Stimulated activated naive CD8-positive, alpha-beta T cell treated with anti-CD3 and anti-CD28 coated beads, Interleukin-15, amount 100 ng/mL, for 72 hours (primary cell): Measurements from ENCODE around the gene ICA1L.

Experiments
- ATAC-seq: fragments of 150-1000 bp; cut with Tn5 transposase; 2 replicates; pipeline ENCODE4 v1.10.0; 2021; ENCODE audit warnings: mild to moderate bottlenecking, moderate library complexity
- DNase-seq, 2 donors: peaks; one replicate each; pipeline ENCODE4 v3.0.0; 2021 to 2022
- H3K27ac Mint-ChIP-seq, 2 donors: one replicate each; pipeline ENCODE4 v1.8.0; 2022; ENCODE audit warnings: mild to moderate bottlenecking in 2 of 2, mixed read lengths in 2 of 2, moderate library complexity in 2 of 2
- H3K27me3 Mint-ChIP-seq: one replicate; pipeline ENCODE4 v1.8.0; 2022; ENCODE audit warnings: mixed read lengths
- H3K4me1 Mint-ChIP-seq: one replicate; pipeline ENCODE4 v1.8.0; 2022; ENCODE audit warnings: mild to moderate bottlenecking, mixed read lengths
- H3K4me3 Mint-ChIP-seq, 2 donors: one replicate each; pipeline ENCODE4 v1.8.0; 2022; ENCODE audit warnings: mild to moderate bottlenecking in 2 of 2, mixed read lengths in 2 of 2, moderate library complexity in 1 of 2
- H3K9me3 Mint-ChIP-seq, 2 donors: one replicate each; pipeline ENCODE4 v1.8.0; 2022; ENCODE audit warnings: mixed read lengths in 2 of 2

Gene ICA1L

DNA sequence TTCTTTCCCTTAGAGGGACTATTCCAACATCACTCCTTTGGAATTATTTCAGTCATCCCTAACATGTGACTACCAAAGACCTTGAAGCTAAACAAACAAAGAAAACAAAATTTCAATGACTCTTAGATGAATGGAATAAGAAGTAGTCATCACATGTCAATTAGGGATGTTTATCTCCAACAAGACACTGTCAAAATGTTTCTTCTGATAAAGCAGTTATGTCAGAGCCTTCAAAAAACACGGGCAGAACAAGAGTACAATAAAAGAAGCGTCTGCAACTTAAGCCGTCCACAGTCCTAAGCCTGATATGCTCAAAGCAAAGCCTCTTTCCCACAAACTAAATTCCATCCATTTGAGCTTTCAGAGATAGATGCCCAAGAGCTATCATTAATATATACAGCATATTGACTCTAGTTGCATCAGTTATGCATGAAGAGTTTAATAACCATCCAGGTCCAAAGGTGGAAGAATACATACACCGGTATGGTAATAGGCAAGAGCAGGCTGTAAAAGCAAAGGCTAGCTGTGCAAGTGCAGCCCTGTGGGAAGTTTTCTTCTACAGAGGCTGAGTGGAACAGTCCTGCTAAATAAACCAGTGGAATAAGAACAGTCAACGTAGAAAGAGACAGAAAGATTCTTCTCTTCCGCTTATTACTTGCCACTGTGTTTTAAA is 98.1 kb downstream of the ICA1L start:
- peaks cover 11% of the 10 kb centered on the region for H3K4me1 Mint-ChIP-seq
- DNase-seq: no peak
- no peak for ATAC-seq
- no peak overlapping the region for H3K27ac Mint-ChIP-seq
- H3K27me3 Mint-ChIP-seq: no peaks in the 10 kb centered on the region
- no peaks in the 10 kb centered on the region for H3K9me3 Mint-ChIP-seq
- H3K4me3 Mint-ChIP-seq: no peak overlapping the region

DNA sequence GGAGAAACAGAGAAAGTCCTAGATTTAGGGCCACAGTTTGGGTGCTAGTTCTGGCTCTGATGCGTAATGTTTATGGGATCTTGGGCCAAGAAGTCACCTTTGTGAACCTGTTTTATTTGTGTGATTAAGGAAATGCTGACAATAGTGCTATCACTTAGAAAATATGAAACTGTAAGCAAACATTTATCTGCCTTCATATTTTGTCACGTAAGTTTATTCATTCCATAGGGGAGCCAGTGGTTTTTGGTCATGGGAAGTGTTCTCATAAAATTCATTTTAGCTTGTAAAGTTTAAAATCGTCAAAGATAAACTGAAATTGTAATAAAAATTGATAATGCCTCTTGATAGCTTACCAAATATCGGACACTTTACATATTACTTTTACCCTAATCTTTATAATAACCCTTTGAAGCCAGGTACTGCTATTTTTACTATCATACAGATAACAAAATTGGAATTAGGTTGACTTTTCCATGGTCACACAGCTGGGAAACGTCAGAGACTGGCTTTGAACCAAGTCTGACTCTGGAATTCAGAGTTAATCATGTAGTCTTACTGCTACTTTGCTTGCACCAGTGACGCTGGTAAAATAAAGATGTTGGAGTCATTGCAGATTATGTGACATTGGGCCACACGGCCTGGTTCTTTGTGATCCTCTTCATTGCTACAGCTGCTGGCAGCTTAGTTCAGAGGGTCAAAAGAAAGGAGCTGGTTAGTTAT is 99.7 kb downstream of the ICA1L start:
- Mint-ChIP-seq H3K9me3 (no peaks in the 10 kb centered on the region), H3K4me3 (no peak overlapping the region), H3K4me1 (peaks cover 24% of the 10 kb centered on the region), H3K27ac (no peak overlapping the region), H3K27me3 (no peaks in the 10 kb centered on the region)
- DNase-seq (no peak), ATAC-seq (no peak)

GRCh38 chr2:202771336-202771735 is 100.2 kb downstream of the ICA1L start:
- Mint-ChIP-seq H3K27me3 (no peaks in the 10 kb centered on the region), H3K4me3 (no peak overlapping the region), H3K9me3 (no peaks in the 10 kb centered on the region), H3K27ac (no peak overlapping the region), H3K4me1 (peaks cover 30% of the 10 kb centered on the region)
- no peak for ATAC-seq
- DNase-seq: no peak

DNA sequence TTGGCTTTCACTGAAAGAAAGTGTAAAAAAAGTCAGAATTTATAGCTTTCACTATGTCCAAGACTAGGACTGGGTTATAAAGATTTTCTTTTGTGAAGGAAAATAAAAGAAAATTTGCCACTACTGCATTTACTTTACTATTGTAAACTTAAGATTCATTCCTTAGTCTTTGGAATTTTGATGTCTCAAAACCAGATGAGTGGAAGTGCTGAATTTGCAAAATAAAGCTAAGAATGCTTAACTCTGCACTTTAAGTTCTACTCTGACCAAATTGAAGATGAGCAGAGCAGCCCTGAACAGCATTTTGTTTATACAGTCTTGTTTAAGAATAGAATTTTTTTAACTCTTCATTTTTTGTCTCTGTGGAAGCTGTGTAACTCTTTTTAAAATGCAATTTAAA is 102.4 kb downstream of the ICA1L start:
- Mint-ChIP-seq H3K4me3 (peak overlapping the region in 1 of 2 donors; percentile 42), H3K27me3 (no peaks in the 10 kb centered on the region)

GRCh38 chr2:202768273-202768672 is 103.3 kb downstream of the ICA1L start:
- Mint-ChIP-seq H3K4me3 (peak overlapping the region; percentile 14 to 36), H3K27ac (peak overlapping the region in 1 of 2 donors; percentile 67), H3K27me3 (no peaks in the 10 kb centered on the region), H3K9me3 (no peaks in the 10 kb centered on the region), H3K4me1 (peaks cover 59% of the 10 kb centered on the region)
- ATAC-seq: no peak
- no peak for DNase-seq

More for the DNA sequence above, 102.4 kb downstream of the ICA1L start:
- DNase-seq (no peak), ATAC-seq (no peak)
- Mint-ChIP-seq H3K4me1 (peaks cover 50% of the 10 kb centered on the region), H3K27ac (peak overlapping the region in 1 of 2 donors; percentile 88), H3K9me3 (no peaks in the 10 kb centered on the region)

DNA sequence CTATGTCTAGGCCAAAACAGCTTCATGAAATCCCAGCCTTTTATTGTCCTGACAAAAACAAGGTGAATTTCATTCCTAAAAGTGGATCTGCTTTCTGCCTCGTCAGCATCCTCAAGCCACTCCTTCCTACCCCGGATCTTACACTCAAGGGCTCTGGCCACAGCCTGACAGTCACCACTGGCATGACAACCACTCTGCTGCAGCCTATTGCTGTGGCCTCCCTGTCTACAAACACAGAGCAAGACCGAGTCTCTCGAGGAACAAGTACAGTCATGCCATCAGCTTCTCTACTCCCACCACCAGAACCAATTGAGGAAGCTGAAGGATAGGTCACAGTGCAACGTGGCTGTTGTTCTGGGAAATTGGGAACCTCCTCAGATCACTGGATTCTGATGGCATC is 106.1 kb downstream of the ICA1L start:
- ATAC-seq: peak; percentile 74
- no peak overlapping the region for H3K4me3 Mint-ChIP-seq
- no peaks in the 10 kb centered on the region for H3K9me3 Mint-ChIP-seq
- H3K4me1 Mint-ChIP-seq: peaks cover 87% of the 10 kb centered on the region
- H3K27me3 Mint-ChIP-seq: no peaks in the 10 kb centered on the region
- DNase-seq: peak in 1 of 2 donors; percentile 46
- peak overlapping the region; percentile 75 to 88 for H3K27ac Mint-ChIP-seq

DNA sequence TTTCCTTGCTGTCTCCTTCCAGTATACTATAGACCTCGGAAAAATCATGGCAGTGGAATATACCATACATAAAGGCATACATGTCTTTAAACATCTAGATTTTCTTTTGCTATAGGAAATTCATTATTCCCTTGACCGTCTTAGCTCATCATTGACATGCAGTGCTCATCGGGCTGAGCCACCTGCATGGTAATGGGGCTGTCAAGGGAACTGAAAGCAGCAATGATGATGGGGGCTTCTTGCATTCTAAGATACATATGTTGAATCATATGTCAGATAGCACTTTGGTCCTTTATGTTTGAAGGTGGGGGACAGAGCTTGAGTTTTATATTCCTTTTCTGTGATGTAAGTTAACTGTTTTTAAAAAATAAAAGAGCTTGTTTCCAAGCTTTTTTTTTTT is 106.6 kb downstream of the ICA1L start:
- no peak for DNase-seq
- Mint-ChIP-seq H3K27me3 (no peaks in the 10 kb centered on the region), H3K4me3 (no peak overlapping the region), H3K27ac (peak overlapping the region; percentile 67 to 88), H3K4me1 (peaks cover 89% of the 10 kb centered on the region), H3K9me3 (no peaks in the 10 kb centered on the region)
- no peak for ATAC-seq

DNA sequence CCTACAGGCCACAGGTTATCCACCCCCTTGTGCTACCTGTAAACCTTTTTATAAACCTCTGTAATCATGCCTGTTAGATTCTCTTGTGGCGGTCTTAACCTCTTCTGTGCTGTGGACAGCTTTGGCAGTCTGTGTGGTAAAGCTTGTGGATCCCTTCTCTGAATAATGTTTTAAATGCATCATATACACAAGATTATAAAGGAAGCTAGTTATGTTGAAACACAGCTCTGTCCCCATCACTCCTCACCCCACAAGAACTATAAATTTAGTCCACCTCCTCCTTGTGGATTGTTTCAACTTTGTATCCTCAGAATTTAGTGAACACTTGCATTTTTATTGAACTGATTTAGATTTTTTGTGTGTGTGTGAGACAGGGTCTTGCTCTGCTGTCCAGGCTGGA is 107.7 kb downstream of the ICA1L start:
- Mint-ChIP-seq H3K9me3 (no peaks in the 10 kb centered on the region), H3K27ac (peak overlapping the region; percentile 94 to 99), H3K4me3 (peak overlapping the region; percentile 75 to 77), H3K4me1 (peaks cover 85% of the 10 kb centered on the region), H3K27me3 (no peaks in the 10 kb centered on the region)
- ATAC-seq (no peak), DNase-seq (no peak)

DNA sequence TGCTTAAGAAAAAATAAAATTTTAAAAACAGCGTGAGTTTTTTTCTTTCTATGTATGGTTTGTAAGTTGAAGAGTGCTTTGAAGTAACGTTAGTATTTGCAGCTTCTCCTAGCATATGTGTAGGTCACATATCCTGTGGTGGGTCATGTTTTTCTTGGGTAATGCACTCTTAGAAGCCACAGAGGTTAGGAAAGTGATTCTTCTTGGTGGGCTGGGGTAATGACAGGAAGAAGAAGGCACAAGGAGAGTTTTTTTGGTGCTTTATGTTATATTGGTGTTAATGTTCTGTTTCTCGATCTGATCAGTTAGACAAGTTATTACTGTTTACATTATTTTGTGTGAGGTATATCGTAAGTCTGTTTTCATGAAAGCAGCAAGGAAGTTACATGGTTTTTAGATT is 109.0 kb downstream of the ICA1L start:
- Mint-ChIP-seq H3K27ac (peak overlapping the region; percentile 94 to 99), H3K9me3 (no peaks in the 10 kb centered on the region), H3K4me1 (peaks cover 81% of the 10 kb centered on the region), H3K4me3 (peak overlapping the region; percentile 75 to 77), H3K27me3 (no peaks in the 10 kb centered on the region)
- ATAC-seq: peak; percentile 95
- peak in 1 of 2 donors; percentile 33 for DNase-seq

GRCh38 chr2:202760848-202761247 is 110.7 kb downstream of the ICA1L start:
- Mint-ChIP-seq H3K27me3 (no peaks in the 10 kb centered on the region), H3K9me3 (no peaks in the 10 kb centered on the region), H3K4me1 (peaks cover 73% of the 10 kb centered on the region), H3K4me3 (peak overlapping the region in 1 of 2 donors; percentile 38), H3K27ac (peak overlapping the region; percentile 35 to 83)
- ATAC-seq (no peak), DNase-seq (no peak)

GRCh38 chr2:202758604-202759003 is 113.0 kb downstream of the ICA1L start:
- H3K27me3 Mint-ChIP-seq: no peaks in the 10 kb centered on the region
- DNase-seq (no peak), ATAC-seq (no peak)
- peaks cover 5 to 7% of the 10 kb centered on the region in 2 donors for H3K9me3 Mint-ChIP-seq
- H3K4me3 Mint-ChIP-seq: no peak overlapping the region
- peak overlapping the region in 1 of 2 donors; percentile 44 for H3K27ac Mint-ChIP-seq
- peaks cover 73% of the 10 kb centered on the region for H3K4me1 Mint-ChIP-seq

DNA sequence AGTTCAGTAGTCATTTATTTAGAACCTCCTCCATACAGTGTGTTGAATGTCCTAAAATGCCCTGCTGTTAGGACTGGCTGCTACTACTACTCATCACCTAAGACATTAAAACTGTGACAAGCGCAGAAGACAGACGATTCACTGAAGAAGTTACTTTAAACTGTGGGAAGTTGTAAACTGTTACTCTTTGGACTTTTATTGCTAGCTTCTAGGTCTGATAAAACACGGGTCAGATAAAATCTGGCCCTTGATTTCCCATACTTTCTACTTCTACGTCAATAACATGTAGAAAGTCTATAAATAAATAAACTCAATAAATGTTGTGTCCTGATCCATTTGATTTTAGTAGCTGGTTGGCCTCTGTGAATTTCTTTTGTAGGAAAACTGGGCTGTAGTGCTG is 113.4 kb downstream of the ICA1L start:
- no peaks in the 10 kb centered on the region for H3K27me3 Mint-ChIP-seq
- ATAC-seq: no peak
- DNase-seq: no peak
- H3K4me1 Mint-ChIP-seq: peaks cover 73% of the 10 kb centered on the region
- peaks cover 5 to 8% of the 10 kb centered on the region in 2 donors for H3K9me3 Mint-ChIP-seq
- H3K27ac Mint-ChIP-seq: no peak overlapping the region
- H3K4me3 Mint-ChIP-seq: no peak overlapping the region

- Mint-ChIP-seq H3K4me1 (peaks cover 69% of the 10 kb centered on the region), H3K27ac (no peak overlapping the region)
These were observed 114.2 kb downstream of the ICA1L start for GRCh38 chr2:202757339-202757738.

GRCh38 chr2:202756598-202756997 is 115.0 kb downstream of the ICA1L start:
- no peak for DNase-seq
- peak overlapping the region in 1 of 2 donors; percentile 17 for H3K27ac Mint-ChIP-seq
- no peaks in the 10 kb centered on the region for H3K27me3 Mint-ChIP-seq
- peaks cover 5 to 8% of the 10 kb centered on the region in 2 donors for H3K9me3 Mint-ChIP-seq
- H3K4me3 Mint-ChIP-seq: no peak overlapping the region
- H3K4me1 Mint-ChIP-seq: peaks cover 69% of the 10 kb centered on the region
- no peak for ATAC-seq

More at GRCh38 chr2:202757339-202757738, 114.2 kb downstream of the ICA1L start:
- Mint-ChIP-seq H3K4me3 (no peak overlapping the region), H3K9me3 (peaks cover 5 to 8% of the 10 kb centered on the region in 2 donors), H3K27me3 (no peaks in the 10 kb centered on the region)
- ATAC-seq: no peak
- no peak for DNase-seq

DNA sequence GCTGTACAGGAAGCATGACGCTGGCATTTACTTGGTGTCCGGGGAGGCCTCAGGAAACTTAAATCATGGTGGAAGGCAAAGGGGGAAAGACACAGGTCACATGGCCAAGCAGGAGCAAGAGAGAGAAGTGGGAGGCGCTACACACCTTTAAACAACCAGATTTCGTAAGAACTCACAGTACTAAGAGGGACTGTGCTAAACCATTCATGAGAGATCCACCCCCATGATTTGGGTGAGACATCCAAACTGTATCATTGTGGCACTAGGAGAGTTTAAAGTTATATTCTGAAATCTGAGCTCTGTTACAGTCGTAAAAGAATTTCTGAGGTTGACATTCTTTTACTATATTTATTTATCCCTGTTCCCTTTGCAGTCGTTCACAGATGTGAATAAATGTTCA is 116.6 kb downstream of the ICA1L start:
- H3K4me1 Mint-ChIP-seq: peaks cover 69% of the 10 kb centered on the region
- no peak overlapping the region for H3K27ac Mint-ChIP-seq
- peak; percentile 26 for ATAC-seq

DNA sequence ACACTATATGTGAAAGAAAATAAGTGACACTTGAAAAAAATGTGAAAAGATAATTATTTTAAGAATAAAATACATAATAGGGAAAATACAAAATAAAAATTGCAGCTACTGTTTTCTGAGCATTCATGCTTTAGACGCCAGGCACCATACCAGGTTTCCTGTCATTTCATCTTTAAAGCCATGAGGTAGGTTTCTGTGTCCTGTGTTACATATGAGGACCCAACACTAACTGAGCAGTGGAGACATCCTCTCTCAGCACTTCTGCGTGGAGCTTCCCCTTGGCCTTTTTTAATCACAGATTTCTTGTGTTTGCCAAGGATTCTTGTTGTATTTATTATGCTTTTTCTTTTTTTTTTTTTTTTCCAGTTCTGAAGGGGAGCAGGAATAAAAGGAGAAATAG is 119.5 kb downstream of the ICA1L start:
- H3K4me1 Mint-ChIP-seq: peaks cover 85% of the 10 kb centered on the region
- ATAC-seq (peak; percentile 77), DNase-seq (no peak)
- peak overlapping the region; percentile 71 to 82 for H3K27ac Mint-ChIP-seq
- no peaks in the 10 kb centered on the region for H3K27me3 Mint-ChIP-seq
- H3K9me3 Mint-ChIP-seq: peaks cover 5 to 8% of the 10 kb centered on the region in 2 donors
- H3K4me3 Mint-ChIP-seq: peak overlapping the region; percentile 6 to 30

More for the DNA sequence above, 116.6 kb downstream of the ICA1L start:
- Mint-ChIP-seq H3K9me3 (peaks cover 5 to 8% of the 10 kb centered on the region in 2 donors), H3K27me3 (no peaks in the 10 kb centered on the region), H3K4me3 (no peak overlapping the region)
- no peak for DNase-seq
